ENCODE results near the gene TPK1.
"Not testable (repeated sequence)": the region's sequence is repeated elsewhere in the genome, so short reads cannot be mapped to it uniquely, and the experiment has no call there.

Gene TPK1

DNA sequence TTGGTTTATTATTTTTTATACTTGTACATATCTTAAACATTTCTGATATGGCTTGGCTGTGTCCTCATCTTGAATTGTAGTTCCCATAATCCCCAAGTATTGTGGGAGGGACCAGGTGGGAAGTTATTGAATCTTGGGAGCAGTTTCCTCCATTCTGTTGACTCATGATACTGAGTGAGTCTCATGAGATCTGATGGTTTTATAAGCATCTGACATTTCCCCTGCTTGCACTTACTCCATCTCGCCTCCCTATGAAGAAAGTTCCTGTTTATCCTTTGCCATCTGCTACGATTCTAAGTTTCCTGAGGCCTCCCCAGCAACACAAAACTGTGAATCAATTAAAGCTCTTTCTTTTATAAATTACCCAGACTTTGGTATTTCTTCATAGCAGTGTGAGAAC, 207.7 kb downstream of the TPK1 start:
- no peak for DNase-seq

DNA sequence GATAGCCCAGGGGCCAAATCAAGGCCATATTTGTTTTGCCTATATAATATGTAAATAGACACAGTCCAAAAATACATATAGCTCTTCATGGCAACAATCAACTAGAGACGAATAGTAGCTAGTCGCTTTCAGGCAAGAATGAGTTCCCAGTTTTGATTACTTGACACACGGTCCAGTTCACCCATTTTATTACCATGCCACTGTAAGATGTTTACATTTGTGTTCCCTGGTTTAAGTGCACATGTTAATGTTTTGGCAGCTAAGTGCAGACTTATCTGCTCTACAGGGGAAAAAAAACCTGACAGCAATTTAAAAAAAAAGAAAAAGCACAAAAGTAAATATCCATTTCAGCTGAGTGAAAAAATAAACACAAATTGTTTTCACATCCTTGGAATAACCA, 213.1 kb downstream of the TPK1 start:
- DNase-seq: no peak

DNA sequence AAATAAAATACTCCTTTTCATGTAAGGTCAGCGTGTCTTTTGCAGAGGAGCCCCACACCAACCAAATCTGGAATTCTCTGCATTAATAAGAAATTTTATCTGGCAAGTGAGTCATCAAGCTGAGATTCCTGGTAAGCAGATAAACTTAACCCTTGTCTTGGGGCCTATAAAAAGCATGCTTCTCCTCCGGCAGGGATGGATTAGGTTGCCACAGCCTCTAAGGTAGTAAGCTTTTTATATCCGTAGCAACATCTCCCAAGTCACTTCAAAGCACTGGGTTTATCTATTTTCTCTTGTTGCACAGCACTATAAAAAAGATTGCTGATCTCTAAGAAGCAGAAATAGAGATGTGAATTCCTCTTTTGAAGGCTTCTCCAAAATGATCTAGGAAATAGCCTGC, 229.6 kb downstream of the TPK1 start:
- no peak for DNase-seq

DNA sequence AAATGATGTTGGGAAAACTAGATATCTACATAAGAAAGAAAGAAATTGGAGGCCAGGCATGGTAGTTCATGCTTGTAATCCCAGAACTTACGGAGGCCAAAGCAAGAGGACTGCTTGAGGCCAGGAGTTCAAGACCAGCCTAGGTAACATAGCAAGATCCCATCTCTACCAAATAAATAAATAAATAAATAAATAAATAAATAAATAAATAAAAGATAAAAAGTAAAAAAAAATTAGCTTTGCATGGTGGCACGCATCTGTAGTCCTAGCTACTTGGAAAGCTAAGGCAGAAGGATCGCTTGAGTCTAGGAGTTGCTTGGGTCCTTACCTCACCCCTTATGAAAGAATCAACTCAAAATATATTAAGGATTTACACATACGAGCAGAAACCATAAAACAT, 238.9 kb downstream of the TPK1 start:
- DNase-seq: no peak

DNA sequence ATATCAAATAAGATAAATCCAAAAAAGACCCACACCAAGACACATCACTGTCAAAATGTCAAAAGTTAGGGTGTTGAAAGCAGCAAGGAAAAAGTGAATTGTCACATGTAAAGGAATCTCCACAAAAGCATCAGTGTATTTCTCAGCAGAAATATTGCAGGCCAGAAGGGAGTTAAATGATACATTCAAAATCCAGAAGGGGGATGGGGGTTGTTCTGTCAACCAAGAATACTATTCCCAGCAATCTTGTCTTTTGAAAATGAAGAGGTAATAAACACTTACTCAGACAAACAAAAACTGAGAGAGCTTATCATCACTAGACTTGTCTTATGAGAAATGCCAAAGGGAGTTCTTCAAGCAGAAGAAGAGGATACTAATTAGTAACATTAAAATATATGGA, 241.3 kb downstream of the TPK1 start:
- DNase-seq: no peak

DNA sequence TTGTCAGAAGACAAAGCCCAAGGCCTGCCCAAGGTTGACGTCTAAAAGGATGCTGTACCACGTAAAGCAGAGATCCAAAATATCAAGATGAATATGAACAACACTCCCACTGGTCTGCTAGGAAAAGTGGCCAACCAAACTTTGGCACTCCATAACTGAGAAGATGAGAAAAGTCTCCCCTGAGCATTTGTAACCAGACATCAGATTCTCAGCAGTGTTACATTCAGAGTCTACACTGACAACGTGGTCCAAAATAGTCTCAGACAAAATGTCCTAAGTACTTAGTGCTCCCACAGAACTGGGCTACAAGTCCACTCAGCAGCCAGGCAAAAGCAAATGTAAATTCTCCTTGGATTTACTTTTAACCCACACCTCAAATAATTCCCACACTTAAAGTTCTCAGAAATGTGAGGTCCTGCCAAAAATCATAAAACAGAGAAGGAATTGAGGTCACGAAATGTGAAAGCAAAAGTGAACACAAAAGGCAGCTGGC, 247.2 kb downstream of the TPK1 start:
- no peak for DNase-seq

DNA sequence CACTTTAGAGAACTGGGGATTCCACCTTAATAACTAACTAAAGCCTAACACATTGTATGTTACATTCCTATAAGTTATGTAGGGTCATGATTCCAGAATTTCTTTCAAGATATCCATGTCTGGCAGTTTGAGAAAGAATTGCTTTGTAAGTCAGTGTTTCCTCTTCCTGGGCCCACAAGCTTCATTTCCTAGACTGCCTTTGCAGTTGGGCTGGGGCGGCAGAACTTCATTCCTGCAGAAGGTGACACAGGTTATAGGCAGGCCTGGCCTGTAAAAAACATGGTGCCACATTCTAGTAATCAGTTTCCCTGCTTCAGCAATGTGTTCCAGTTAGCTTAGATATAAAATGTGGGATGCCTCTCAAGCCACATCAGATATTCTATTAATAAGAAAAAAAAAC, 248.2 kb downstream of the TPK1 start:
- DNase-seq: no peak

DNA sequence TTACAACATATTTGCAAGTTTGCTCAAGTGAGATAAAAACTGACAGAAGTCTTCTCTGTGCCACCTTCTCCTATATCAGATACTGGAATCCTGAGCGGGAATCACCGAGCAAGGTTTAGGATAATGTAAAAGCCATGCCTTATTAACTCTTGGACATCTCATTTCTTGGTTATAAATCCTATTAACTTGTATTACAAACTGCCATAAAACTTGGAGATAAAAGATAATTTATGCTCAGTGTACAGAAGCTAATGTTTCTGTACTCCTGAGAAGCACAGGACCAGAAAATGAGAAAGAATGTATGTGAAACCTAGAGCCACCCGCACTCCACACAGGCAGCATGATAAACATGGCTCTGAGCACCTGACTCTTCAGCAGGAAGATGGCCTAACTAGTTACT, 251.1 kb downstream of the TPK1 start:
- no peak for DNase-seq

DNA sequence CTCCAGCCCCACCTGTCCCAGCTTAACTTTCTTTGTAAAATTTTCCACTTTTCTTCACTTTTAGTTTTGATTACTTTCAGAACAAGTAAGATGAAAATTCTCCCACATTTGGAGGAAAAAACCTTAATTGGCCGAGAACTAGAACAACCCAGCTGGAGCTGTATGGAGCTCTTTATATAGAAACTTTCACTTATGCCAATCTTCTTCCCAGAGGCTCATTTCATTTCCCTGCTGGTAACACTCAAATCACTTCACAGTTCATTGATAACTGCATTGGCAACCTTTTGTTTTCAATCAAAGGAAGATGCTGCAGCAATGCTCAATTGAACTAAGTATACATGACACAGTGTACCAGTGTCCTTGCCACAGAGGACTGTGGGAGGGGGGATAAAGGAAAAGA, 256.2 kb downstream of the TPK1 start:
- no peak for DNase-seq

DNA sequence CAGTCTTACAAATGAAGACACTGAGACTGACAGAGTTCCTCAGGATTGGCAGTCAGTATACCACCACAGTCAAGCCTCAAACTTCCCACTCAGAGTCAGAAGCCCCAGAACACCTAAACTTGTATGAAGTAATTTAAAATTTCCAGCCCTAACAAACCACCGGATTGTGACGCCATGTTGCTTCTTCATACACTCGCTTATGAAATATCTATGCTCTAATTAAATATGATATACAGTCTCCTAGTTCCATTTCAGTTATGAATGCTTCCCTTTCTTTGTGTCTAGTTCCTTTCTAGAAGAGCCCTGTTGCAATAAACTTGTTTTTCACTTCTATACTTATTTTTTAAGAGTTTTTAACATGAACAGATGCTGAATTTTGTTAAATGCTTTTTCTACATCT, 260.4 kb downstream of the TPK1 start:
- no peak for DNase-seq

DNA sequence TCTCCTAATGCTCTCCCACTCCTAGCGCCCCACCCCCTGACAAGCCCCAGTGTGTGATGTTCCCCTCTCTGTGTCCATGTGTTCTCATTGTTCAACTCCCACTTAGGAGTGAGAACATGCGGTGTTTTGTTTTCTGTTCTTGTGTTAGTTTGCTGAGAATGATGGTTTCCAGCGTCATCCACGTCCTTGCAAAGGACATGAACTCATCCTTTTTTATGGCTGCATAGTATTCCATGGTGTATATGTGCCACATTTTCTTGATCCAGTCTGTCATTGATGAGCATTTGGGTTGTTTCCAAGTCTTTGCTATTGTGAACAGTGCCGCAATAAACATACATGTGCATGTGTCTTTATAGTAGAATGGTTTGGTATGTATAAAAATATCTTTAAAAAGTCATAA, 261.1 kb downstream of the TPK1 start:
- not testable (repeated sequence) for DNase-seq

DNA sequence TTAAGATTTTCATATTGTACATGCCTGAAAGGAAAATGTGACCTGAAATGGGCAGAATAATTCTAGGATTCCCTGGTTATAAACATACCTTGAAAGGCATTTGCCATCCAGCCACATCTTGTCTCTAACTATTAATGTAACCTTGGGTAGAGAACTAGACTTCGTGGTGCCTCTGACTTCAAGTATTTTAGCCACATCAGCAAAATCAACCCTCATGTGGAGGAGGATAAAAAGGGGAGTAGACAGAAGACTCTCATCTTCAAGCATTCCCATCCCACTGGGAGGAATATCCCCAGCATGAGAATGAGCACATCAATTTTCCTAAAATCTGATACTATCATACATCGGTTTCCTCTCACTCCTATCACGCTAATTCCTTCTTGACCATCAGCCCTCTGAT, 267.6 kb downstream of the TPK1 start:
- no peak for DNase-seq

DNA sequence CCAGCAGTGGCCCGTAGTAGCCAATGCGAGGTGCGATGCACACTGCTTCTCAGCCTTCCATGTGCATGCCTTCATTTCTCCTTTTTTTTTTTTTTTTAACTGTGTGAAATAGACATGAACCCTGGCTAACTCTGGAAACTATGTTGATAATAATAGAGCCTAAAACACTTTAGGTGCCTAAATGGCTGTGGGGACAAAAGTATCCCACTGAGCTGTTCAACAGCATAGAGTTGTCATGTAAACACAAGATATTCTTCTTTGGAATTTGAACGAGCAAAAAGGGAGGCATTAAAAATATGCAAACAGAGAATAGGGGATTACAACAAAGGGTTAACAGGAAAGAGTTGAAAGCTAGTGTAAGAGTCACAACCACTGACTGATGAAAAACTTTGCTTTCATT, 270.3 kb downstream of the TPK1 start:
- DNase-seq: no peak

DNA sequence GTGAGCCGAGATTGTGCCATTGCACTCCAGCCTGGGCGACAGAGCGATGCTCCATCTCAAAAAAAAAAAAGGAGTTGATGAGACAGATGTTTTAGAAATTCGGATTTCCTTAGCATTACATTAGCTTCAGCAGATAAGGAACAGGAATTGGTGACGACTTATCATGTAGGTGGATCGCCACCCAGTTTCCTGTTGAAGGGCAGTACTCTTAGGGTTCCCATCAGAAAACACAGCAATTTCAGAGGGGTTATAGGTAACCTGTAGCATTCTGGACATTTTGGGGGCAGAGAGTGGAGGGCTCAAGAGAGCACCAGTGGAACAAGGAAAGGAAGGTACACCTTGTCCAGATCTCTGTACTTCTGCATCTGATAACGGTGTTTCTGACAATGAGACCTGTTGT, 286.0 kb downstream of the TPK1 start:
- no peak for DNase-seq

DNA sequence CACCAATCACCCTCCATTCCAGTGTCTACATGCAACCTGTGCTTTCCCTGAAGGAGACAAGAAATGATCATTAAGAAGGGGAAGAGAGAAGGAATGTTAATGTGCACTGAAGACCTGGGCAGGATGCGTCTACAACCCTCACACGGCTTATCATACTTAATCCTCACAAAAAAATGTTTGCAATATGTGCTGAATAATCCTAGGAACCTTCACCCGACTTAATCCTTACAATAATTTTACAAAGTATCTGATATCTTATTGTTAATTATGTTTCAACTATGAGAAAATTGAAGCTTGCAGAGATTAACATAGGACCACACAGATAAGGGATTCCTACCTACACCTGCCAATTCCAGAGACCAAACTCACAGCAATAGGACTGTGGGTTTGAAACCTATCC, 287.3 kb downstream of the TPK1 start:
- no peak for DNase-seq

DNA sequence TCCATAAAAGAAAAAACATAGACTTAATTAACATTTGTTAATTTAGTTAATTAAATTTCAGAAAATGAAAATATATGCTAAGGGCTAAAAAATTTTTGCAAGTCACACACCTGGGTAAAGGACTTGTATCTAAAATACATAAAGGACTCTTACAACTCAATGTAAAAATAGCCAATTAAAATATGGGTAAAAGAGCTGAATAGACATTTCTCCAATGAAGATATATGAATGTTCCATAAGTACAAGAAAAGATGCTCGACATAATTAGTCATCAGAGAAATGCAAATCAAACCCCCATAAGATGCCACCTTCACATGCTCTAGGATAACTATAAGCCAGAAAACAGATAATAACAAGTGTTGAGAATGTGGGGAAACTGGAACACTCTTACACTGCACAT, 288.0 kb downstream of the TPK1 start:
- DNase-seq: no peak

DNA sequence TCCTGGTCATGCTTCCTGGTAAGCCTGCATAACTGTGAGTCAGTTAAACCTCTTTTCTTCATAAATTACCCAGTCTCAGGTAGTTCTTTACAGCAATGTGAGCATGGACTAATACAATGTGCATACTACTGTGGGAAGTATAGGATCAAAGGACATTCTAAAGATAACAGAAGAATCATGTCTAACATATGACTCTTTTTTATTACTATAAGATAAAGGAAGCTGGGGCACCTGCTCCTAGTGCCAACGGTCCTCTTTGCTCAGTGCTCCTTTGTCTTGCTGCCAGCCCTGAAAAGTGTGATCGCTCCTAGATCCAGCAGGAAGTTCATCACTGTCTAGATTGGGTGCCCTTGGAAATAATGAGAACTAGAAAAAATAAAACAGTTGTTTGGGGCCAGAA, 289.1 kb downstream of the TPK1 start:
- no peak for DNase-seq

DNA sequence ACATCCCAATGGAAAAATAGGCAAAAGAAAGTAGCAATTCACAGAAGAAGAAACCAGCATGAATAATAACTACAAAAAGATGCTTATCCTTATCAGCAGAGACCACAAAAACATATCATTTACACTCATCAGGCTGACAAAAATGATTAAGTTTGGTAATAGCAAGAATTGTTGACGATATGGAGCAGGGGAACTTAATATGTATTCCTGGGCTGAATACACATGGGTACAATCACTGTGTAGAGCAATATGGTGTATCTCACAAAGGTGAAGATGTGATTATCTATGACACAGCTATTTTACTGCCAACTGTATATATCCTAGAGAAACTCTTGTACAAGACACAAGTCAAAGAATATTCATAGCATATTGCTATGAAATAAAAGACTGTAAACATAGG, 290.5 kb downstream of the TPK1 start:
- DNase-seq: no peak

DNA sequence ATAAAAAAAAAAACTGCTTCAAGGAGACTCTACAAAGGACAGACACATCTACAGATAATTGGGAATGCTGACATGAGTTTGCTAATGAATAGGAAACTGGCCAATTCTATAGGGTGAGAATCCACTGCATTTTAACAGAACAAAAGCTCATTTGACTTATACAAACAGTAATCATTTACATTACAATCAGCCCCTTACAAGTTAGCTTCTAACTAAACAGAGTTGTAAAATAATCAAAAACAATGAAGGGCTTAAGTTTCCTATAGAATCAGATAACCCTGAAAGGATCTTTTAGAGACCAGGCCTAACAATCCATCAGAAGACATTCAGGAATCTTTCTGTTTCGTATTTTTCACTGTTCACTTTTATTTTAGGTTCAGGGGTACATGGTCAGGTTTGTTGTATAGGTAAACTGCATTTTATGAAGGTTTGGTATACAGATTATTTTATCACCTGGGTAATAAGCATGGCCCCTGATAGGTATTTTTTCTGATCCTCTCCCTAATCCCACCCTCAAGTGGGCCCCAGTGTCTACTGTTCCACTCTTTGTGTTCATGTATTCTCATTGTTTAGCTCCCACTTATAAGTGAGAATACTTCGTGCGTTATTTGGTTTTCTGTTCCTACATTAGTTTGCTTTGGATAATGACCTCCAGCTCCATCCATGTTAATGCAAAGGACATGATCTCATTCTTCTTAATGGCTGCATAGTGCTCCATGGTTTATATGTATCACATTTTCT, 301.0 kb downstream of the TPK1 start:
- DNase-seq: no peak

DNA sequence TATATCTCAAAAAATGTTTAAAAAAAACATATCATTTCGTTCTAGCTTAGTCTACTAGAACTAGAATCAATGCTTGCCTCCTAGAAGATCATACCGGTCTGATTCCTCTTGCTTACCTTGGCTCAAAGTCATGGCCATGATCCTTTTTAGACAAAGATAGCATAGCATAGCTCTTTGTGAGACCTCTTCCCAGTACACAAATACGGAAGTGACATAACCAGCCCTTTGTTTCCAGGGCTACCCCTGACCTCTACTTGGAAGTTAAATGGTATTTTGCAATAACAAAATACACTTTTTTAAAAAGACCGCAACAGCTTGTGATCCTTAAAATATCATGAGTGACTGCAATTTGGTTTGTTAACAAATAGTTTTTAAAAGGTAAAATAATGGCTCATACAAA, 301.7 kb downstream of the TPK1 start:
- DNase-seq: no peak

DNA sequence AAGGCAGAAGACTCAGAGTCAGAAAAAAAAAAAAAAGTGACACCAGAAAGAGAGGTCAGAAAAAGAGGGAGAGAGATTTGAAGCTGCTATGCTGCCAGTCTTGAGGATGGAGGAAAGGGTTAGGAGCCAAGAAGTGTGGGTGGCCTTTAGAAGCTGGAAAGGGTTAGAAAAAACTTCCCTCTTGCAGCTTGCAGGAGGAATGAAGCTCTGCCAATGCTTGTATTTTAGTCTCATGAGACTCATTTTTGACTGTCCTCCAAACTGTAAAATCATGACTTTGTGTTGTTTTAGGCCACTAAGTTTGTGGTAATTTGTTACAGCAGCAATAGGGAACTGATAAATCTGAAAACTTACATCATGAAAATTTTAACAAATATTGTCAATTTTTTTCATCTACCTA, 304.7 kb downstream of the TPK1 start:
- no peak for DNase-seq

DNA sequence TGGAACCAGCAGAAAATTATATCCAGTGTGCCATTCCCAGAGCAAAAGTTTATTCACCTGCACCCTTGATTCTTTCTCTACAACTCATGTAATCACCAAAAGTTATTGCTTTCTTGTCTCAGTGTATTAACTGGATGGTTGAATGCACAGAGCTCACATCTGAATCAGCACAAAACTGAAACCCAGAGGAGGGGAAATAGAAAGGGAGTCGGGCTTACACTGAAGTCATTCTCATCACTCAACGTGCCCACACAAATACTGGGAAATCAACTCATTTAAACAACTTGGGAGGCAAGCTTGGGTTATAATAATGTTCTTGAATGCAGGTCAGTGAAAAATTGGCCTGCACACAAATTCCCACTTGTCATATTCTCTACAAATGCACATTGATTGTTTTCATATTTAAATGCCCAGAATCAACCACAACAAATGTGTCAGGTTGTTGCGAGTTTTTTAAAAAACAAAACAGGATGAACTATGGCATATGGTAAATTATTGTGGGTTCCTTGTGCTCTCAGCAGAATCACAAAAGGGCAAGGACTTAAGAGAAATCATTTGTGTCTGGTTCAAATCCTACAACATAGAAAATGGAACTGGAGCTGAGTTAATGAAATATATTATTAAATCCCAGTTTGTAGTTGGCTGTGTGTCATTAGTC, 306.5 kb downstream of the TPK1 start:
- DNase-seq: no peak

DNA sequence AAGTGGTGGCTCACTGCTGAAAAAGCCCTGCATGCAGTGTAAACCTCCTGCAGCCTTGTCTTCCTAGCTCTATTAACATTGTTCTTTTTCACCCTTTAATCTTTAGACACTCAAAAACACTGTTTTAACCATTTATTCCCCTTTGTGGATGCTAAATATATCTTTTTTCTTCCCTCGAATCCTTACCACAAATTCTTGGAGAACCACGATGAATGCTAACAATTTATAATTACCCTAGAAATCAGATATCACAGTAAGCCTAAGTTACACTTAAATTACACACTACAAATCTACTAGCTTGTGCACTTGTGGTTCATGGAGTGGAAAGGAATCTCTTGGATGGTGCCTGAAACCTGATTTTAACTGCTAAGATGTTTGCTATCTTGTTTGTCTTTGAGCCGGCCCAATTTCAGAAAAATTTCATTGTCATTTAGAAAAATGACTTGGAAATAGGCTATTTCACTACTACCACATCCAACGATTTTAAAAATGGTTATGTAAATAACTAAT, 307.3 kb downstream of the TPK1 start:
- no peak for DNase-seq

DNA sequence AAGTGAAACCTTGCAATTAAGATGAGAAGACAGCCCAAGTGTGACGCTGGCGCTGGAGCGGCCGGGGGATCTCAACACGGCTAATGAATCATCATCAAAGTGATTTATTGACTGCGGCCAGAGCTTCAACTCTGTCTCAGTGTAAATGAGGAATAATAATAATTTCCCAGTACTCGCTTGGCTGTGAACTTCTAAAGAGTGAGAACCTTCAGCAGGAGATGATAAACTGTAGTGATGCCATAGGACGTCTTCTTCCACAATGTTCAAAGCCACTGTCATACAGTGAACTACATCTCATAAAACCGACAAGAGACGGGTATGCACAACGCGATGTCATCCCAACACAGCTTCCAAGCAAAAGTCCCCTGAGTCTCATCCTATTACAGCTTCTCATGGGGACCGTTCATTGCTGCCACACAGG, 308.8 kb downstream of the TPK1 start:
- DNase-seq: no peak
